NCI-H446 treated with DMSO at 0.1 percent for 48 hours (cell line): ENCODE measurements around the gene NKX3-2.

Experiments
- DNase-seq: peaks from one replicate; lab custom pipeline; 2025; lab: John Stamatoyannopoulos, UW

Gene NKX3-2

GRCh38 chr4:13530823-13531624 lies 13.3 kb downstream of the NKX3-2 start:
- DNase-seq: no peak

GRCh38 chr4:13529128-13529919 lies 15.0 kb downstream of the NKX3-2 start:
- no peak for DNase-seq

- DNase-seq: no peak
Measured at GRCh38 chr4:13528821-13529127, 15.5 kb downstream of the NKX3-2 start.

GRCh38 chr4:13527981-13528820 lies 16.1 kb downstream of the NKX3-2 start:
- DNase-seq: no peak

GRCh38 chr4:13527192-13527980 lies 16.9 kb downstream of the NKX3-2 start:
- no peak for DNase-seq

- no peak for DNase-seq
Measured at GRCh38 chr4:13526658-13527057, 17.6 kb downstream of the NKX3-2 start.

- no peak for DNase-seq
Measured at GRCh38 chr4:13525606-13526281, 18.6 kb downstream of the NKX3-2 start.

GRCh38 chr4:13524504-13525243 lies 19.6 kb downstream of the NKX3-2 start:
- DNase-seq: no peak

- no peak for DNase-seq
Measured at GRCh38 chr4:13523591-13524503, 20.5 kb downstream of the NKX3-2 start.

- no peak for DNase-seq
Measured at GRCh38 chr4:13523105-13523477, 21.2 kb downstream of the NKX3-2 start.

GRCh38 chr4:13522282-13523104 lies 21.8 kb downstream of the NKX3-2 start:
- DNase-seq: no peak

- DNase-seq: no peak
Measured at GRCh38 chr4:13521047-13521446, 23.3 kb downstream of the NKX3-2 start.

- no peak for DNase-seq
Measured at GRCh38 chr4:13516315-13516860, 27.9 kb downstream of the NKX3-2 start.

- DNase-seq: no peak
Measured at GRCh38 chr4:13515268-13515667, 29.0 kb downstream of the NKX3-2 start.

- DNase-seq: no peak
Measured at GRCh38 chr4:13514722-13515121, 29.6 kb downstream of the NKX3-2 start.

- DNase-seq: no peak
Measured at GRCh38 chr4:13511101-13511500, 33.2 kb downstream of the NKX3-2 start.

- no peak for DNase-seq
Measured at GRCh38 chr4:13509442-13509841, 34.9 kb downstream of the NKX3-2 start.

GRCh38 chr4:13504374-13504773 lies 39.9 kb downstream of the NKX3-2 start:
- DNase-seq: no peak
